ENCODE results near the gene RBMS3. TPM values are rescaled to one million over a fixed set of nuclear protein-coding genes. Genes with fewer than 3 reads are reported as not detected.

The RBMS3 gene
- total RNA-seq, 1 donor from 2014 or later, result 47.6 TPM

DNA sequence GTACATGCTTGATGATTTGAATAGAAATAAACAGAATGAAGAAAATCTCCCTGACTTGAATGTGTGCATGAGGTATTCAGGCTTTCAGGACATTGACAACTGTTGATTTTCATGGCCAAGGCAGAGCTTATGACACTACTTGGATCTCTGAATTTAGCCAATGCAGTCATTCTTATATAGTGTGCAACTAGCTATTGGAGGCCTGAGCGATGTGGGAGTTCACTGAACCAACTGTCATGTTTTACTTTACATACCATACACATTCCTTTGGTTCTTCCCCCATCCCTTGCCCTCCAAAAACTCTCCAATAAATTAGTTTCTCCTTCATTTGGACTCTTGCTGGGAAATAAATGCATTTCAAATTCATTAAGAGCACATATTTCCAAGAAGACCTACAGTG, 460.4 kb downstream of the RBMS3 start:
- TF ChIP-seq, protein P1, sequence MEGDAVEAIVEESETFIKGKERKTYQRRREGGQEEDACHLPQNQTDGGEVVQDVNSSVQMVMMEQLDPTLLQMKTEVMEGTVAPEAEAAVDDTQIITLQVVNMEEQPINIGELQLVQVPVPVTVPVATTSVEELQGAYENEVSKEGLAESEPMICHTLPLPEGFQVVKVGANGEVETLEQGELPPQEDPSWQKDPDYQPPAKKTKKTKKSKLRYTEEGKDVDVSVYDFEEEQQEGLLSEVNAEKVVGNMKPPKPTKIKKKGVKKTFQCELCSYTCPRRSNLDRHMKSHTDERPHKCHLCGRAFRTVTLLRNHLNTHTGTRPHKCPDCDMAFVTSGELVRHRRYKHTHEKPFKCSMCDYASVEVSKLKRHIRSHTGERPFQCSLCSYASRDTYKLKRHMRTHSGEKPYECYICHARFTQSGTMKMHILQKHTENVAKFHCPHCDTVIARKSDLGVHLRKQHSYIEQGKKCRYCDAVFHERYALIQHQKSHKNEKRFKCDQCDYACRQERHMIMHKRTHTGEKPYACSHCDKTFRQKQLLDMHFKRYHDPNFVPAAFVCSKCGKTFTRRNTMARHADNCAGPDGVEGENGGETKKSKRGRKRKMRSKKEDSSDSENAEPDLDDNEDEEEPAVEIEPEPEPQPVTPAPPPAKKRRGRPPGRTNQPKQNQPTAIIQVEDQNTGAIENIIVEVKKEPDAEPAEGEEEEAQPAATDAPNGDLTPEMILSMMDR (IDR thresholded peaks at IDR 0.05), result no peak
- no peak overlapping the region for H3K4me3 Mint-ChIP-seq (ENCODE audit: unreplicated experiment)
- no peak overlapping the region for H3K27ac Mint-ChIP-seq (ENCODE audit: unreplicated experiment)
- H3K4me1 Mint-ChIP-seq (ENCODE audit: low read depth), result peaks cover 34% of the 10 kb centered on the region
- no peaks in the 10 kb centered on the region for H3K27me3 Mint-ChIP-seq (ENCODE audit: low read depth)
- no peaks in the 10 kb centered on the region for H3K9me3 Mint-ChIP-seq (ENCODE audit: low read depth)
- peaks cover 4% of the 10 kb centered on the region for H3K36me3 Mint-ChIP-seq (ENCODE audit: low read depth)
- DNase-seq (ENCODE audit: low spot score), result no peak

DNA sequence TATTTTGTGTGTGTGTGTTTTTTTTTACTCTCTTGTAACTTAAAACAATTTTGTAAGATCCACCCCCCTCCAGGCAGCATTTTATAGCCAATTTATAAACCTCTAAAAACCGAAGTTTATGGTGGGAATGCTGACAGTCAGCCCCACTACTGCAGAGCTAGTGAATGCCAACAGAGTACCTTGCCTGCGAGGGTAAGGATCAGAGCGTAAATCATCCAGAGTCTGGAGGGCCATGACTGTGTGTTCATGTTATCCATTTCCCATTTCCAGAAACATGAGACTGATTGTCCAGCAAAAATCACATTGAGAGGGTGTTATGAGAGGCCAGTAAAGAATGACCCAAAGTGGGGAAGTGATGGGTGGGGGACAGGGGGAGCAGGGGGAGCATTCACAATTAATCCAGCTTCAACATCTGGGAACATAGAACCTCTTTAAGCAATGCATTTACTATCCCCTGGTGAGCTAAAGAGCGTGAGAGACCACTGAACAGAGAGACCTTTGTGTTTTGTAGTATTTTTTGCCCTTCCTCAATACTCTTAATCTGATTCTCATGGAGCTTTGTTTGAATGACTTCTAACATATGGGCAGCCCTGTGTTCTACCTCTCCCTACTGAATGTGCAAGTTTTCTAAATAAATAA, 464.5 kb downstream of the RBMS3 start:
- Mint-ChIP-seq H3K9me3 (ENCODE audit: low read depth) (no peaks in the 10 kb centered on the region), H3K4me1 (ENCODE audit: low read depth) (peaks cover 35% of the 10 kb centered on the region), H3K27me3 (ENCODE audit: low read depth) (no peaks in the 10 kb centered on the region), H3K4me3 (ENCODE audit: unreplicated experiment) (no peak overlapping the region), H3K36me3 (ENCODE audit: low read depth) (peaks cover 4% of the 10 kb centered on the region), H3K27ac (ENCODE audit: unreplicated experiment) (no peak overlapping the region)
- TF ChIP-seq, protein P1 (IDR thresholded peaks at IDR 0.05), result no peak
- no peak for DNase-seq (ENCODE audit: low spot score)

DNA sequence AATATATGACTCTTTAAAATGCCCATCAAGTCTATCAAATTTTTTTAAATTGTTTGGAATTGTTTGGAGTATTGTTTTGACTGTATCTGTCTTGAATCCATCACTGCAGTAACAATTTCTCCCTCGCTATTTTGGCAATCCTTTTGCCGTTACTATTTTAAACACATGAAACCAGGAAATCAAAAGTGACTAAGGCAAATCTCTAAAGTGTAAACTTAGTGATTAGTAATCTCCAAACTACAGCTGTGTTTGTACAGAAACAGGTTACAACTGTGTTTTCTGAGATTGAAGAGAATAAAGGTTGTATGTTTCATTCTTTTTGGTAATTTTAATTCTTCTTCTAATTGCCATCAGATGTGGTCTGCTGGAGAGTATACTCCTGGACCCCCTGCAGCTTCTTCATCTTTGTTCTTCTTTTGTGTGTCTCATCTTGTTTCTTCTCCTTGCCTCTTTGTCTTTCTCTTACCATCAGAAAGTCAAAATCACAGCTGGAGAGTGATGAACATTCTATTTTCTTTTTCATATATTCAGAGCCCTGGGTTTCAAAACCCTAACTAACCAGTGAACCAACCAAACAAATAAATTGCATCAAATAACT, 465.4 kb downstream of the RBMS3 start:
- peaks cover under 1% of the 10 kb centered on the region for H3K36me3 Mint-ChIP-seq (ENCODE audit: low read depth)
- H3K9me3 Mint-ChIP-seq (ENCODE audit: low read depth), result no peaks in the 10 kb centered on the region
- no peak for DNase-seq (ENCODE audit: low spot score)
- TF ChIP-seq, protein P1 (IDR thresholded peaks at IDR 0.05), result no peak
- H3K4me1 Mint-ChIP-seq (ENCODE audit: low read depth), result peaks cover 27% of the 10 kb centered on the region
- H3K27ac Mint-ChIP-seq (ENCODE audit: unreplicated experiment), result no peak overlapping the region
- no peaks in the 10 kb centered on the region for H3K27me3 Mint-ChIP-seq (ENCODE audit: low read depth)
- H3K4me3 Mint-ChIP-seq (ENCODE audit: unreplicated experiment), result no peak overlapping the region

DNA sequence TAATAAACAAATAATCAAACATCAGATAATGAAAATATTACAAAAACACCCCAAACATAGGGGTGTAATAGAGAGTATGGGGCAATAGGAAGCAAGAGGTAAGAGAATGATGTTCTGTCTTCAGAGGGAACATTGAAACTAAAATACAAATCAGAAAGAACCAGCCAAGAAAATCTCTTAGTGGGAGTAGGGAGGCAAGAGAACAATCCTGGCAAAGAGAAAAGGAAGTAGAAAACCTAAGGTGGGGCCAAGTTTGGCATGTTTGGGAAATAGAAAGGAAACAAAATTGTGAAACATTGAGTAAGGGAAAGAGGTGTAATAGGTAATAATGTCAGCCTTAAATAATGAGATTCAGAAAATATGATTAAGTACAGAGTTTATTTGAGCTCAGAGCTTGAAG, 467.1 kb downstream of the RBMS3 start:
- TF ChIP-seq, protein P1 (IDR thresholded peaks at IDR 0.05), result no peak
- no peak overlapping the region for H3K4me3 Mint-ChIP-seq (ENCODE audit: unreplicated experiment)
- H3K4me1 Mint-ChIP-seq (ENCODE audit: low read depth), result peaks cover 20% of the 10 kb centered on the region
- H3K27ac Mint-ChIP-seq (ENCODE audit: unreplicated experiment), result peak overlapping the region; percentile 19
- DNase-seq (ENCODE audit: low spot score), result no peak
- H3K27me3 Mint-ChIP-seq (ENCODE audit: low read depth), result no peaks in the 10 kb centered on the region
- H3K9me3 Mint-ChIP-seq (ENCODE audit: low read depth), result no peaks in the 10 kb centered on the region
- no peaks in the 10 kb centered on the region for H3K36me3 Mint-ChIP-seq (ENCODE audit: low read depth)

DNA sequence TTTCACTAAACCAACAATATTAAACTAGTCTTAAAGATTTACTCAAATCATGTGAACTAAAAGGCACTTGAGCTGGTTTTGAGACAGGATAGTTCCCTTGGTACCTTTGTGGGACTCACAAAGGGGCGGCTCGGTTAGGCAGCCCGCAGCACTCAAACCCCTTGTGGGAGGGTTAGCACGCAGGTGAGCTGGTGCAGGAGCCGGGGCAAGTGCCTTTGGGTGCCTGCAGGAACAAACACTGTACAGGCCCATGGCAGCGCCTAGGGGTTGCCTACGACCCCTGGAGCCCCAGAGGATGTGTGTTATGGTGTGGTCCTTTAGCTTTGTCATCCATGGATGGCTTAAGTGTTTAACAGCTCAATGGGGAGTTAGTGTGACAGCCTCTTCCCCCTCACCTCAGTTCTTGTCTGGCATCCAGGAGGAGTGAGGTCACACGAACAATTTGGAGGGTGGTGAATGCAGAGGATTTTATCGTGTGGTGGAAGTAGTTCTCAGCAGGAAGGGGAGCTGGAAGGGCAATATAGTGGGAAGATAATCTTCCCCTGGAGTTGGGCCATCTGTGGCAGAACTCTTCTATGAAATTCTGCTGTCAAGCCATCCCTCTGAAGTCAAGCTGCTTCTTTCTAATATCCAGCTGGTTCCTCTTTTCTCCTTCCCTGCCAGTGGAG, 470.9 kb downstream of the RBMS3 start:
- no peak overlapping the region for H3K4me3 Mint-ChIP-seq (ENCODE audit: unreplicated experiment)
- TF ChIP-seq, protein P1 (IDR thresholded peaks at IDR 0.05), result no peak
- H3K36me3 Mint-ChIP-seq (ENCODE audit: low read depth), result no peaks in the 10 kb centered on the region

More for the DNA sequence above, 470.9 kb downstream of the RBMS3 start:
- no peaks in the 10 kb centered on the region for H3K9me3 Mint-ChIP-seq (ENCODE audit: low read depth)
- peaks cover 26% of the 10 kb centered on the region for H3K4me1 Mint-ChIP-seq (ENCODE audit: low read depth)
- H3K27me3 Mint-ChIP-seq (ENCODE audit: low read depth), result no peaks in the 10 kb centered on the region
- H3K27ac Mint-ChIP-seq (ENCODE audit: unreplicated experiment), result no peak overlapping the region
- no peak for DNase-seq (ENCODE audit: low spot score)
